Ovary (tissue), 3 donors: ENCODE data around the gene REL.
"Not testable (repeated sequence)": the region's sequence is repeated elsewhere in the genome, so short reads cannot be mapped to it uniquely, and the experiment has no call there.

Experiments
- CTCF ChIP-seq, 3 donors: fragments of 450-650 bp in 2 of 3; fragments of 200-600 bp in 1 of 3; IDR thresholded peaks; one replicate each; pipeline versions ENCODE4 v1.5.1 to v1.8.0; 2016 to 2022; ENCODE audit warnings: antibody characterized with exemption in 3 of 3, mild to moderate bottlenecking in 1 of 3
- EP300 ChIP-seq: sonication (generic); formaldehyde crosslinking; IDR thresholded peaks from one replicate; pipeline ENCODE4 v1.6.1; 2017; ENCODE audit warnings: antibody characterized with exemption
- POLR2A ChIP-seq: fragments of 450-650 bp; IDR thresholded peaks from one replicate; pipeline ENCODE4 v1.6.1; 2017; ENCODE audit warnings: antibody characterized with exemption, mild to moderate bottlenecking, moderate library complexity
- donor health status: DM: no; HTN: no; CAD: no.

DNA sequence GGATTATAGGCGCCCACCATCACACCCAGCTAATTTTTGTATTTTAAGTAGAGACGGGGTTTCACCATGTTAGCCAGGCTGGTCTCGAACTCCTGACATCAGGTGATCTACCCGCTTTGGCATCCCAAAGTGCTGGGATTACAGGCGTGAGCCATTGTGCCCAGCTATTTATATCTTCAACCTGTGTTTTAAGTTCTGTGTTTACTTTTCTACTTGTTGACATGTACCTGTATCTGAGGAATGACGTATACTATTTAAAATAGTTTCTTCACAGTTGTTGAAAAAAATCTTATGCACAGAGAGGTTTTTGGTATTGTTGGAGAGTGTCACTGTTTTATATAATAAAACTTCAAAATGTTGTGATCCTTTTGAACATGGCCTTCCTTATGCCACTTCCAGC, 19.9 kb downstream of the REL start:
- not testable (repeated sequence) for TF ChIP-seq CTCF (IDR thresholded peaks at IDR 0.05); POLR2A; EP300
